Measurements from ENCODE around the gene TPM4.
A peak's percentile ranks its signal among the peaks of the same experiment; 100 is the strongest.

Gene TPM4

GRCh38 chr19:16041991-16042386, 34.3 kb upstream of the TPM4 start:
- no peak for DNase-seq (ENCODE audit: low read depth in 3 of 3)

DNA sequence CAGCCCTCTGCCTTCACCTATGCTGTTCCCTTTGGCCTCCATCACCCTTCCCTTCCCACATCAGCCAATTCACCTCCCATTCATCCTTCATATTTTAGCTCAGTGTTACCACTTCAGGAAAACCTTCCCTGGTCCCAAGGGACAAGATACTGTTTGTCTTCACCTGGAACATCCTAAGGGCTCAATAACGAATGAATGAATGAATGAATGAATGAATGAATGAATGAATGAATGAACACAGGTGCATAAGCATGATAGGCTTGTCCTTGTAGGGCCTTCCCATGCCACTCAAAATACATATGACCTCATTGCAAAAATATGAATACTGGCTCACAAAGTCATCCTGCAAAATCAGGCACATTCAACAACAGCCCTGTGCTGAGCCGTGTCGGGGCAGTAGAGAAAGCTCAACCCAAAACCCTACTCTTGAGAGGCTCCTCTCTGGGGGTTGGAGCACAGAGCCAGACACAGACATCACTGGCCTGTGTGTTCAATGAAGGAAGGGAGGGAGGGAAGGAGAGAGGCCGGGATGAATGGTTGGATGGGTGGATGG, 33.7 kb upstream of the TPM4 start:
- DNase-seq (ENCODE audit: low read depth in 3 of 3): no peak

GRCh38 chr19:16043156-16043757, 33.0 kb upstream of the TPM4 start:
- DNase-seq (ENCODE audit: low read depth in 3 of 3): no peak

DNA sequence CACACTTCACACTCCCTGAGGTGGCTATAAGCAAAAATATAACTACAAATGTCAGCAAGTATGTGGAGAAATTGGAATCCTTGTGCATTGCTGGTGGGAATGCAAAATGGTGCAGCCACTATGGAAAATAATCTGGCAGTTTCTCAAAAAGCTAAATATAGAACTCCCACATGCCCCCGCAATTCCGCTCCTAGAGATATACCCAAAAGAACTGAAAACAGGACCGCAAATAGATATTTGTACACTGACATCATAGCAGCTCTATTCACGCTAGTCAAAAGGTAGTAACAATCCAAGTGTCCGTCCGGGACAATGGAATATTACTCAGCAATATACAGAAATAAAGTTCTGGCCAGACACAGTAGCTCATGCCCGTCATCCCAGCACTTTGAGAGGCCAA, 31.5 kb upstream of the TPM4 start:
- DNase-seq (ENCODE audit: low read depth in 3 of 3): no peak

DNA sequence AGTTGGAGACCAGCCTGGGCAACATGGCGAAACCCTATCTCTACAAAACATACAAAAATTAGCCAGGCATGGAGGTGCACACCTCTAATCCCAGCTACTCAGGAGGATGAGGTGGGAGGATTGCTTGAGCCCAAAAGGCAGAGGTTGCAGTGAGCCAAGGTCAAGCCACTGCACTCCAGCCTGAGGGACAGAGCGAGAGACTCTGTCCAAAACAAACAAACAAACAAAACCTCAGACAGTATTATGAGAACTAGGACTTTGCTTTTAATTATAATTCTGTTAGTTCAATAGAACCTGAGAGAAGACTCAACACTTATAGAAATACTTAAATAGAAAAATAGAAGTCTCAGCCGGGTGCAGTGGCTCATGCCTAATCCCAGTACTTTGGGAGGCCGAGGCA, 31.1 kb upstream of the TPM4 start:
- DNase-seq (ENCODE audit: low read depth in 3 of 3): no peak

DNA sequence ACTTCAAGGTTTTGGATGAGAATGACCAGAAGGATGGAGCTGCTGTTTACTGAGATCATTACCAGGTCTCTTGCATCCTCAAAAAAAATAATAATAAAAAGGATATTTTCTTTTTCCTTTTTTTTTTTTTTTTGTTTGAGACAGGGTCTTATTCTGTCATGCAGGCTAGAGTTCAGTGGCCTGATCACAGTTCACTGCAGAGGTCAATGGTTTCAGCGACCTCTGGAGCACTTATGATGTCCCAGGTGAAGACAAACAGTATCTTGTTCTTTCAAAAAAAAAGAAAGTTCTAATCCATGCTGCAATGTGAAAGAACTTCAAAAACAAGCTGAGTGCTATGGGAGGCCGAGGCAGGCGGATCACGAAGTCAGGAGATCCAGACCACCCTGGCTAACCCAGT, 30.4 kb upstream of the TPM4 start:
- DNase-seq (ENCODE audit: low read depth in 3 of 3): no peak

DNA sequence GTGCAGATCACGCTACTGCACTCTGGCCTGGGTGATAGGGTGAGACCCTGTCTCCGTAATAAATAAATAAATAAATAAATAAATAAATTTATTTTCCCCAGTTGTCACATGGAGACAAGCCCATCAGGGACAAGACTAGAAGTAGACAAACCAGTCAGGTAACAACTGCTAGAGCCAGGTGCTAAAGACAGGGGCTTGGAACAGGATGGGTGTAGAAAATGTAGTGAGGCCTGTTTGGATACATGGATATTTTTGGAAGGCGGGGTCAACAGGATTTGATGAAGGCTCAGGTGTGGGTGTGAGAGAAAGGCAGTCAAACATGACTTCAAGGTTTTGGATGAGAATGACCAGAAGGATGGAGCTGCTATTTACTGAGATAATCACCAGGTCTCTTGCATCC, 27.7 kb upstream of the TPM4 start:
- no peak for DNase-seq (ENCODE audit: low read depth in 3 of 3)

GRCh38 chr19:16051254-16052025, 24.9 kb upstream of the TPM4 start:
- peak in 1 of 3 experiments; percentile 25 for DNase-seq (ENCODE audit: low read depth in 3 of 3)

DNA sequence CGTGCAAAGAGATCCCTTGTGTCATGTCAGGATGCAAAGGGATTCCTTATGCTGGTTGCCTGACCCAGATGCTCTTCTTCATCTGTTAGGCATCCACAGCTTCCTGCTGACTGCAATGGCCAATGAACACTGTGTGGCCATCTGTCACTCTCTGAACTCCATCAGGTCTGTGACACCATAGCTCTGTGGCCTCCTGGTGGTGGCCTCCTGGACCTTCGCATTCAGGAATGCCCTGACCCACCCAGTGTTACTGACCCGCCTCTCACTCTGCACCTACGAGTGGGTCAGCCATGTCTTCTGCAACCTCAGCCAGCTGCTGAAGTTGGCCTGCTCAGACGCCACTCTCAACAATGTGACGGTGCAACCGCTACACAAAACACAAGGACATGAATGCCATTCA, 23.9 kb upstream of the TPM4 start:
- DNase-seq (ENCODE audit: low read depth in 3 of 3): no peak

- DNase-seq (ENCODE audit: low read depth in 3 of 3): no peak
Observed at GRCh38 chr19:16057062-16057461, 19.2 kb upstream of the TPM4 start.

GRCh38 chr19:16060294-16060693, 16.0 kb upstream of the TPM4 start:
- no peak for DNase-seq (ENCODE audit: low read depth in 3 of 3)

DNA sequence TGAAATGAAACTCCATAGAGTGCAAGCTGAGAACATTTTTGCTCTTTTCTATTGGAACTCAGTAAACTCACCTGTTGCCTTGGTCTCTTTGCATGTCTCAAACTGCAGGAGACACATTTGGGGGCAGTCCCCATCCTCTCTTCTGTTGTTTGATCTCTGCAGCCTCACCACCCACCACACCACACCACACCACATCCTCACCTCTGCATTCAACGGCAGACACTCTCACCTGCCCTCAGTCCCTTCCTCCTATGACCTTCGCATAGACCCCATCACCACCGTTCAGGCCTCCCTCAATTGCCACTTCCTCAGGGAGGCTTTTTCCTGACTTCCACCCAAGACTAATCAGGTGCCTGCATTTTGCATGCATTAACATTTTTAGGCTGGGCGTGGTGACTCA, 14.4 kb upstream of the TPM4 start:
- no peak for DNase-seq (ENCODE audit: low read depth in 3 of 3)

DNA sequence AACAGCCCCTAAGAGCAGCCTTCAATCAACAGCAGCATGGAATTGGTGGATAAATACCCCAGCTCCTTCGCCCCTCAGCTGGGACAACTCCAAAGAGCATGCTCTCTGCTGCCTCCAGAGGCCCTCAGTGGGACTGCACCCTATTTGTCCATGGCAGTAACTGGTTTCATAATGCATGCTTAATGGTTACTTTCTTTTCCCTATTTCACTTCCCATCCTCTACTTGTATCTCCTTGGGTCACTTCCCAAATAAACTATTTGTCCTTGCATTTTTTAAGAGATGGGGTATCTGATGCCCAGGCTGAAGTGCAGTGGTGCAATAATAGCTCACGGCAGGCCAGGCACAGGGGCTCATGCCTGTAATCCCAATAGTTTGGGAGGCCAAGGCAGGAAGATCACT, 13.5 kb upstream of the TPM4 start:
- DNase-seq (ENCODE audit: low read depth in 3 of 3): peak in 2 of 3 experiments; percentile 63 to 66

- DNase-seq (ENCODE audit: low read depth in 3 of 3): no peak
Observed at GRCh38 chr19:16064209-16064889, 11.9 kb upstream of the TPM4 start.

- no peak for DNase-seq (ENCODE audit: low read depth in 3 of 3)
Observed at GRCh38 chr19:16066611-16067104, 9.6 kb upstream of the TPM4 start.

DNA sequence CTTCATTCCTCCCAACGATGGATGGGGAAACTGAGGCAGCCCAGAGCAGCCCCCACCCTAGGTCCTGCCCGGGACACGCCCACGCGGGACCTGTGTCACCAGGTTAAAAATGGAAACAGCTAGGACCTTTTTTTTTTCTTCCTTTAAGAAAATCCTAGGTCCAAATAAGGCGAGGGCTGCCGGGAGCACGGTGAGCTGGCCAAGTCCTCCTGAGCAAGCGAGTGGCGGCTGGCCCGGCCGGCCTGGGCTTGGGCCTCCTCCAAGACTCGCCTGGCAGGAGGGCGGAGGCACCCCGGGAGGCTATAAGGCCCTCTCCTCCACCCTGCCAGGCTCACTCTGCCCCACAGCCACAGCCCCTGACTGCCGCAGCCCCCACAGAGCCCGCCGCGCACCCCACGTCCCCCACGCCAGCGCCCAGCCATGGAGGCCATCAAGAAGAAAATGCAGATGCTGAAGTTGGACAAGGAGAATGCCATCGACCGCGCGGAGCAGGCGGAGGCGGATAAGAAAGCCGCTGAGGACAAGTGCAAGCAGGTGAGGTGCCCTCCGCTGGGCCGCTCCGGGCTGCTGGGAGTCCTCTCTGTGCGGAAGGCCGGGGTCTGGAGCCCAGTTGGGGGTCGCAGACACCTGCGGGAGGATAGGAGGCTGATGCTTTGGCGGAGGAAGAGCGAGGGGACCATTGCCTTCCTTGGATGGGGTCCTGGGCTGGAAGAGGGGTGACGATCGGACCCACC, 8.9 kb upstream of the TPM4 start:
- DNase-seq (ENCODE audit: low read depth in 3 of 3): no peak

DNA sequence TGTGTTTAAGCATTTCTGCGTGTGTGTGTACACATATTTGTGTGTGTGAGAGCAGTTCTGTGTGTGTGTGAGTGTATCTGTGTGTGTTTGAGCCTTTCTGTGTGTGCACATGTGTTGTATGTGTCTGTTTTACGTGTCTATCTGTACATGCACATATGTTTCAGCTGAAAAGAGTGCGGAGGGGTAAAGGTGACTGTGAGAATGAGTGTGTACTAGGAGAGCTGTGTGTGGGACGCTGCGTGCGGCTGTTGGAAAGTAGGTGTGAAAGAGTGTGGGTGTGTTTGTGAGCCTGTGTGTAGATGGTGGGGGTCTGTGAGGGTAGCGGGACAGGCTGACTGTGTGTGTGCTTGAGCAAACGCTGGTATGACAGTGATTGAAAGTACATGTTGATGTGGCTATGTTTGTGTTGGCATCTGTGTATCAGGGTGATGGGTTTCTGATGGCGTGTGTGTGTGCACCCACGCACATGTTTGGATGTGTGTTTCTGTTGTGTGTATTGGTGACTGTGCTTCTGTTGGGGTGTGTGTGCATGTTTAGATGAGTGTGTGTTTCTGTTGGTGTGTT, 7.5 kb upstream of the TPM4 start:
- no peak for DNase-seq (ENCODE audit: low read depth in 3 of 3)

DNA sequence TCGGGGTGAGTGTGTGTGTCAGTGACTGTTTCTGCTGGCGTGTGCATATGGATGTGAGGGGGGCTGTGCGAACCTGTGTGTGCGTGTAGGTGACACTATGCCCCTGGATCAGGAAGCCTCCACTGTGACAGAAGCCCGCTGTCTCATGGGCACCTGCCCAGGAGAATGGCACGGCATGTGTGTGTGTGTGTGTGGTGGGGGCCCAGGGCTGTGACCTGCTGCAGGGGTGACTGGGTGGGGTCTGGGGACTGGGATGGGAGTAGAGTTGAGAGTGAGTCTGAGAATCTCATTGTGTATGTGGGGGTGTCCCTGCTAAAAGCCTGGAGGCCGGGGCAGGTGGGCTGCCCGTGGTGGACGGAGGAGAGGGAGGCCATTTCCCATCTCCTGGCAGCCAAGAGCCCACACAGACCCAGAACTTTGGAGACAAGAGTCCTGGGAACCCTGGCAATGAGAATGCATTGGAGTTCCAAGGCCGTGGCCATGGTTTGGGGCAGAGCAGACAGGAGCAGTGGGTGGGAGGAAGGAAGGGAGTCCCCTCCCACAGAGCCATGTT, 6.4 kb upstream of the TPM4 start:
- no peak for DNase-seq (ENCODE audit: low read depth in 3 of 3)

- DNase-seq (ENCODE audit: low read depth in 3 of 3): peak; percentile 53 to 78 (median 61)
Observed at GRCh38 chr19:16070366-16070990, 5.8 kb upstream of the TPM4 start.

GRCh38 chr19:16071072-16071691, 5.1 kb upstream of the TPM4 start:
- no peak for DNase-seq (ENCODE audit: low read depth in 3 of 3)
